ENCODE measurements around the gene SPECC1.

Gene SPECC1

GRCh38 chr17:20142268-20142667 is 133.1 kb downstream of the SPECC1 start:
- Histone ChIP-seq H3K4me3 (no peak overlapping the region), H3K27ac (no peak overlapping the region)
- DNase-seq (ENCODE audit: low spot score) = no peak
- TF ChIP-seq CTCF (IDR thresholded peaks at IDR 0.05) = no peak

GRCh38 chr17:20143740-20144139 is 134.6 kb downstream of the SPECC1 start:
- H3K27ac ChIP-seq = no peak overlapping the region
- H3K4me3 ChIP-seq = no peak overlapping the region
- TF ChIP-seq CTCF (IDR thresholded peaks at IDR 0.05) = no peak
- DNase-seq (ENCODE audit: low spot score) = no peak

GRCh38 chr17:20145567-20145966 is 136.4 kb downstream of the SPECC1 start:
- Histone ChIP-seq H3K4me3 (no peak overlapping the region), H3K27ac (no peak overlapping the region)
- no peak for DNase-seq (ENCODE audit: low spot score)
- TF ChIP-seq CTCF (IDR thresholded peaks at IDR 0.05) = no peak

GRCh38 chr17:20149251-20149650 is 140.1 kb downstream of the SPECC1 start:
- TF ChIP-seq CTCF (IDR thresholded peaks at IDR 0.05) = no peak
- no peak for DNase-seq (ENCODE audit: low spot score)

GRCh38 chr17:20151174-20151573 is 142.0 kb downstream of the SPECC1 start:
- Histone ChIP-seq H3K4me3 (no peak overlapping the region), H3K27ac (no peak overlapping the region)
- DNase-seq (ENCODE audit: low spot score) = no peak
- TF ChIP-seq CTCF (IDR thresholded peaks at IDR 0.05) = no peak

More at GRCh38 chr17:20149251-20149650, 140.1 kb downstream of the SPECC1 start:
- Histone ChIP-seq H3K27ac (no peak overlapping the region), H3K4me3 (no peak overlapping the region)

GRCh38 chr17:20153231-20153630 is 144.1 kb downstream of the SPECC1 start:
- no peak for DNase-seq (ENCODE audit: low spot score)
- TF ChIP-seq CTCF (IDR thresholded peaks at IDR 0.05) = no peak
- H3K27ac ChIP-seq = no peak overlapping the region
- no peak overlapping the region for H3K4me3 ChIP-seq

- DNase-seq (ENCODE audit: low spot score) = no peak
- no peak for TF ChIP-seq CTCF (IDR thresholded peaks at IDR 0.05)
Measured at GRCh38 chr17:20154286-20155000, 145.3 kb downstream of the SPECC1 start.

More at GRCh38 chr17:20154286-20155000, 145.3 kb downstream of the SPECC1 start:
- Histone ChIP-seq H3K27ac (no peak overlapping the region), H3K4me3 (no peak overlapping the region)
